Erythroblast (primary cell): Measurements from ENCODE around the gene COL16A1.

Experiments used
- GATA1 ChIP-seq: IDR thresholded peaks from 2 replicates; pipeline ENCODE4 v1.6.1; 2011; ENCODE audit warnings: low read depth, mild to moderate bottlenecking, control low read depth, low read length, moderate library complexity
- POLR2A ChIP-seq: IDR thresholded peaks from 2 replicates; pipeline ENCODE4 v1.6.1; 2011; ENCODE audit warnings: mild to moderate bottlenecking, low read length

- TF ChIP-seq POLR2A = no peak
- TF ChIP-seq GATA1 = no peak
Observed at GRCh38 chr1:31687601-31688000, 16.2 kb downstream of the COL16A1 start.
